Hematopoietic multipotent progenitor cell (in vitro differentiated cells): Measurements from ENCODE around the gene PNPLA2. TPM values are rescaled to one million over a fixed set of nuclear protein-coding genes. Genes with fewer than 3 reads are reported as not detected.

Experiments used
- DNase-seq, 3 donors: peaks; one replicate each; pipeline ENCODE4 v3.0.0-alpha.2; 2011 to 2015; ENCODE audit warnings: low read depth in 2 of 3, low spot score in 2 of 3
- total RNA-seq: library from RNA; depleted of rRNA; stranded (reverse); fragments of >200 nt; gene quantifications from one replicate; pipeline ENCODE4 v1.2.3, GENCODE V29; 2012

Gene PNPLA2
- total RNA-seq, 1 donor, result 107 TPM

DNA sequence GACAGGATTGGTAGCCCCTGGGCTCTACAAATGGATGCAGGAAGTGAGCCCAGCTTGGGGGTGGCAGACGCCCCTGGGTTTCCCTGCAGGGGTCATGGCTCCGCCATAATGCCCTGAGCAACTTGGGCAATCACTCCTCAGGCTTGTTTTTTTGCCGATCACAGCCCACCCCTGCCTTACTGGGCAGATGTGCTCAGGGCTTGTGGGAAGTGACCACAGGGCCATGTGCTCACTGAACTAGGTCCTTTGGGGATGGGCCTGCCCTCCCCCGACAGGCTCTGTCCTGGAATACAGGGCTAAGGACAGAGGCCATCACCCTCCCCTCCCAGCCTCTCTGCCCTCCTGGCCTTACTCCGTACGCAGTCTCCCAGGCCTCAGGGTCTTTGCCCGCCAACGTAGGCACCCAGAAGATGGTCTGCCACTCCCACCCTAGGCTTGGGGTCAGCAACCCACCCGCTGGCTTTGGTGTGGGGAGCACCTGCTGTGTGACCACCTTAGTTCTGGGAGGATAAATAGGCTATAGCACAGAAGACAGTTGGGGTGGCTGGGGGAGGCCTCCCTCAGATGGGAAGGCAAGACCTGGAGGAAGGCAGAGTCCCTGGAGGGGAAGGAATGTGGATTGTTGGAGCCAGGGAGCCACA, 5.1 kb upstream of the PNPLA2 start:
- no peak for DNase-seq

DNA sequence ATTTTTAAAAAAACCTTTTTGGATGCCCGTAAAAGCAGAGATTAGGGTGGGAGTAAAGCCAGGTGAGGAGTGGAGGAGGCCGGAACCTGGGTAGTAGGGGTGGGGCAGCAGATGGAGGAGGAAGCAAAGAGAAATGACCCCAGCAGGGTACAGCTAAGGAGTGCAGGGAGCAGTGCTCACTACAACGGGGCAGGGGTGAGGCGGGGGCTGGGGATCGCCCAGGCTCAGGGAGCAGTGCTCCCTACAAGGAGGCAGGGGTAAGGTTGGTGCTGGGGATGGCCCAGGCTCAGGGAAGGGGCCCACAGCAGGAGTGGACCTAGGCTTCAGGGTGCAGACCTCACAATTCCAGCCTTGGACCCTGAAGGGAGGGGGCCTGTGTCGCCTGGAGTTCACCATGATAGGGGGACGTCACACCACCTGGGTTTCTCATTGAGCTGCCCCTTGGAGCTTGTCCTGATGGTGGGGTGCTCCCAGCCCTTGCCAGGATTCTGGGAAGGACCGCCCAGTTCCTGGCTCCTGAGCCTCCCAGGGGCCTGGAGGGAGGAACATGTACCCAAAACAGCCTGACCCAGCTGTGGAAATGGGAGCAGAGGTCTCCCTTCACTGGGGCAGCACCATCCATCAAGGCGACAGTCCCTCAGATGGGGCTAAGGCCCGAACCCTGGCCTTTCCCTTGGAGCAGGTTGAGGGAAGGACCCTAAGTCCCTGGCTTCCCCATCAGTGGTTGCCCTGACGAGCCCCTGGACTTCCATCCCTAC, 2.9 kb upstream of the PNPLA2 start:
- DNase-seq, result no peak

DNA sequence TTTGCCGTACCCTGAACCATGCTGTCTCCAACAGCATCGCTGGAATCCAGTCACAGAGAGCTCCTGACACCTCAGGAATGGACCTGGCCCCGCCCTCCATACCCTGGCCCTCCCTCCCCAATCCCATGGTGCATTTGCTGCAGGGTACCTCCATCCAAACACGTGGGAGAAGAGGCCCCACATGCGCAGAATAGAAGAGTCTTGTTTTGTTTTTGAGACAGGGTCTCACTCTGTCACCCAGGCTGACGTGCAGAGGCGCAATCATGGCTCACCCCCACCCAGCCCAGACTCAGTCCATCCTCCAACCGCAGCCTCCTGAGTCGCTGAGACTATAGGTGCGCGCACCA, 2.3 kb upstream of the PNPLA2 start:
- no peak for DNase-seq

DNA sequence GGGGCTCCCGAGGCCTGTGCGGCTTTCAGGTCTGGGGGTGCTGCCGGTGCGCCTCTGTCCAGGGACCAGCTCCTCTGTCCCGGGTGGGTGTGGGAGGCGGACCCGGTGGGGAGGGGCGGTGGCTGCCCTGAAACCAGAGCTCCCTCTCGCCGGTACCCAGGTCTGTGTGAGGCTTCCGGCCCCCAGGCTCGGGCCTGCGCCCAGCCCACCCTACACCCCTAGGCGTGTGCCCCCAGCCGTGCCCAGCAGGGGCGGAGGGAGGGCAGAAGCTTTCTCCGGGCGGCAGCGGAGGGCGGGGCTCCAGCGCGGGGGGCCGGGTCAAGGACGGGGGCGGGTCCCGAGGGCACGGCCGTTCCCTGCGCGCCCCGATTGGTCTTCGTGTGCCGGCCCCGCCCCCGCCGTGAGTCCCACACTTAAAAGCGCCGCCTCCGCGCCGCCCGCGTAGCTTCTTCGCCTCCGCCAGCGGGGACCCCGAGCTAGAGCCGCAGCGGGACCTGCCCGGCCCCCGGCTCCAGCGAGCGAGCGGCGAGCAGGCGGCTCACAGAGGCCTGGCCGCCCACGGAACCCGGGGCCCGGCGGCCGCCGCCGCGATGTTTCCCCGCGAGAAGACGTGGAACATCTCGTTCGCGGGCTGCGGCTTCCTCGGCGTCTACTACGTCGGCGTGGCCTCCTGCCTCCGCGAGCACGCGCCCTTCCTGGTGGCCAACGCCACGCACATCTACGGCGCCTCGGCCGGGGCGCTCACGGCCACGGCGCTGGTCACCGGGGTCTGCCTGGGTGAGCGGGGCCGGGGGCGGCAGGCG, 616 bp downstream of the PNPLA2 start:
- peak; percentile 85 to 94 (median 89) for DNase-seq

DNA sequence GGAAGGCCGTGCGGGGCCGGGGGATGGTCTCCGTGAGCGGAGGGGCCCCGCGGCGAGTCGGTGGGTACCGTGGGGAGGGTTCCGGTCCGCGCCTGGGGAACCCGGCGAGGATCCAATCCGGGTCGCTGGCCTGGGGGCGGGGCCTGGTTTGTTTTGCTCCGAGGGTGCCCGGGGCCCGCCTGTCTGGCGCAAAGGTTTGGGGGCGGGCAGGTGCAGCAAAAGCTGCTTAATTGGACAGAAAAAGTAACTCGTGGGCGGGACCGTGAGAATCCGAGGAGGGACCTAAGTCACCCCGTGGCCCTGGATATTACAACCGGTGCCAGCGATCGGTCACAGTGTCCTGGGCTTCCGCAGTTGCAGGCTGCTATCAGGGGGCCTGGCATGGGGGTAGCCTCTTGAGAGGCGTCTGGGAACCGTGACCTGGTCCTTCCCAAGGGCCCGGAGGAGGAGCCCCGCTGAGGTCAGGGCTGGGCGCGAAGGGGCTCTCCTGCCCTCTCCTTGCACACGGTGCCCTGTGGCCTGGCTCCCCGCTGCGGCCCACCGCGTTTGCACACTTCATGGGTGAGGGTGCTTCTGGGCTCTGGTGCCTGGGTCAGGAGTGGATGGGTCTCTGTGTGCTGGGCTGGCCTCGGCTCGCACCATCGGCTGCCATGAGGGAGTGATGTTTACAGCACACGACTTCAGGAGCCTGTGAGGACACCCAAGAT, 1.4 kb downstream of the PNPLA2 start:
- DNase-seq, result peak; percentile 73 to 96 (median 93)

DNA sequence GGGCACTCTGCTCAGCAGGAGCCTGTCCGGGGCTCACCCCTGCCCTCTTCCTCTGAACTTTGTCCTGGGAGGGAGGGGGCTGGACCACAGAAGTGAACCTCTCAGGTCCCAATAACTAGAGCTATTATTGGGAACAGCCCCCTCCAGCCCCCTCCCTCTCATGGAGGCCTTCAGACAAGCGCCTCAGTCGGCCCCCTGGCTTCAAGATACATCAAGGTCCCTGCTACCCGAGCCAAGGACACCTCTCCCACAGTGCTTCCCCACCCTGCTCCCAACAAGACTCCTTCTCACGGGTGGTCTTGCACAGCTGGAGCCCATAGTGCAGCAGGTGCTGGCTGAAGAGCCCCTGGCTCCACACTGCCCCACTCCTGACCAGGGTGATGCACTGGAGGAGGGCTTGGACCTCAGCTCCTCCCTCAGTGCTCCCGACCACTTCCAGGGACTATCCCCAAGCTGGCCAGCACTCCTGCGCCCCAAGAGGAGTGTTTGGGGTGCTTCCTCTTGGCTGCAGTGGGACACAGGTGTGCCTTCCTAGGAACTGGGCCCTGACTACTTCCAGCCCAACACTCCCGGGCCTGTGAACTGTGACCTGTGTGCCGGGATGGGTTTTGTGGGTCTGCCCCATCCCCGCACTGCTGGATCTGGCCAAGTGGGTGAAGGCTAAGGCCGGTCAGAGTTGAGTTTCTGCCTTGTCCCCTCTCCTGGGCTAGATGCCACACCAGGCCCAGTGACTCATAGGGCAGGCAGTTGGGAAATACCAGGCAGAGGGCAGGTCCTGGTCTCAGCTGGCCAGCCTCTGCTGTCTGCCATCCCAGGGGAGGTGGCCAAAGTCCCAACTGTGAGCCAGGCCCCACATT, 2.2 kb downstream of the PNPLA2 start:
- no peak for DNase-seq

DNA sequence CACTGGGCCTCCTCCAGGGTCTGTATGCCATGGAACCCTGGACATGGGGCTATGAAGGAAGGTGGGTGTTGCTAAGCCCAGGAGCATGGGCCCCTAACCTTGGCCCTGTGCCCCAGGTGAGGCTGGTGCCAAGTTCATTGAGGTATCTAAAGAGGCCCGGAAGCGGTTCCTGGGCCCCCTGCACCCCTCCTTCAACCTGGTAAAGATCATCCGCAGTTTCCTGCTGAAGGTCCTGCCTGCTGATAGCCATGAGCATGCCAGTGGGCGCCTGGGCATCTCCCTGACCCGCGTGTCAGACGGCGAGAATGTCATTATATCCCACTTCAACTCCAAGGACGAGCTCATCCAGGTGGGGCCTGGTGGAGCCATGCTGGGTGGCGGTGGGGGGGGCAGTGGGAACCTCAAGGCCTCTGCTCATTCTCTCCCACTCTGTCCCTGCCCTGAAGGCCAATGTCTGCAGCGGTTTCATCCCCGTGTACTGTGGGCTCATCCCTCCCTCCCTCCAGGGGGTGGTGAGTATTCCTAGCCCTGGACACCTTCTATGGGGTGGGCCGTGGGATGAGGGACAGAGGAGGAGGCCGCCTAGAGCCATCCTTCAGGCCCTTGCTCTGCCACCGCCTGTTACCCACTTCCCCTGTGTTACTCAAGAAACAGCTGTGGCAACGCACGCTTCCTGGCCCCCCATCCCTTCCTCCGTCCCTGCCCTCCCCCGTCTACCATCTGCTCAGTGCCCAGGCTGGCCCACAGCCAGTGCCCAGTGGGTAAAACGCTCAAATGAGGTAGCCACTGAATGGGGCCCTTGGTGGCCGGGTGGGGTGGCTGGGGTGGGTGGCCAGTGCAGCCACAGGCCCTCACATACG, 3.0 kb downstream of the PNPLA2 start:
- peak in 1 of 3 donors; percentile 58 for DNase-seq

DNA sequence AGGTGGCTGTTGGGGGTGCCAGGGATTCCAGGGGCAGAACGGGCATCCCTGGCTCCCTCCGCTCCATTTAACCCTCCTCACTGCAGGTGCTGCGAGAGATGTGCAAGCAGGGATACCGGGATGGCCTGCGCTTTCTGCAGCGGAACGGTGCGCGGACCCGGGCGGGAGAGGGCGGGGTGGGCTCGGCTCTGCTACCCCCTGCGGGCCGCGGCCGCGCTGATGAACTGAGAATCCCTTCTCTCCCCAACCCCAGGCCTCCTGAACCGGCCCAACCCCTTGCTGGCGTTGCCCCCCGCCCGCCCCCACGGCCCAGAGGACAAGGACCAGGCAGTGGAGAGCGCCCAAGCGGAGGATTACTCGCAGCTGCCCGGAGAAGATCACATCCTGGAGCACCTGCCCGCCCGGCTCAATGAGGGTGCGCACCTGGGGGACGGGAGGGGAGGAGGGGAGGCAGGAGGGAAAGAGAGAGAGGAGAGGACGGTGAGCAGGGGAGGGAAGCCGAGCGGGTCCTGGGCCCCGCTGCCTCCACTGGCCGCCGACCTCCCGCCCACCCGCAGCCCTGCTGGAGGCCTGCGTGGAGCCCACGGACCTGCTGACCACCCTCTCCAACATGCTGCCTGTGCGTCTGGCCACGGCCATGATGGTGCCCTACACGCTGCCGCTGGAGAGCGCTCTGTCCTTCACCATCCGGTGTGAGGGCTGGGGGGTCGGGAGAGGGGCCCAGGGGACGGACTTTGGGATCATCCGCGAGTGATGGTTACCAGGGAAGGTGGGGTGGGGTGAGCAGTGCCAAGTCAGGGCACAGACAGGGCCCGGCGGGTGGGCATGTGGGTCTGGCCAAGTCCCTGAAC, 5.0 kb downstream of the PNPLA2 start:
- no peak for DNase-seq

DNA sequence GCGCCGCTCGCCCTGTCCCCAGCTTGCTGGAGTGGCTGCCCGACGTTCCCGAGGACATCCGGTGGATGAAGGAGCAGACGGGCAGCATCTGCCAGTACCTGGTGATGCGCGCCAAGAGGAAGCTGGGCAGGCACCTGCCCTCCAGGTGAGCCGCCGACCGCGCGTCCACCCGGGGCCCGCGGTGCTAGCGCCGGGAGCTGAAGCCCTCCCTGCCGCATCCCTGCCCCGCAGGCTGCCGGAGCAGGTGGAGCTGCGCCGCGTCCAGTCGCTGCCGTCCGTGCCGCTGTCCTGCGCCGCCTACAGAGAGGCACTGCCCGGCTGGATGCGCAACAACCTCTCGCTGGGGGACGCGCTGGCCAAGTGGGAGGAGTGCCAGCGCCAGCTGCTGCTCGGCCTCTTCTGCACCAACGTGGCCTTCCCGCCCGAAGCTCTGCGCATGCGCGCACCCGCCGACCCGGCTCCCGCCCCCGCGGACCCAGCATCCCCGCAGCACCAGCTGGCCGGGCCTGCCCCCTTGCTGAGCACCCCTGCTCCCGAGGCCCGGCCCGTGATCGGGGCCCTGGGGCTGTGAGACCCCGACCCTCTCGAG, 5.7 kb downstream of the PNPLA2 start:
- DNase-seq, result no peak

DNA sequence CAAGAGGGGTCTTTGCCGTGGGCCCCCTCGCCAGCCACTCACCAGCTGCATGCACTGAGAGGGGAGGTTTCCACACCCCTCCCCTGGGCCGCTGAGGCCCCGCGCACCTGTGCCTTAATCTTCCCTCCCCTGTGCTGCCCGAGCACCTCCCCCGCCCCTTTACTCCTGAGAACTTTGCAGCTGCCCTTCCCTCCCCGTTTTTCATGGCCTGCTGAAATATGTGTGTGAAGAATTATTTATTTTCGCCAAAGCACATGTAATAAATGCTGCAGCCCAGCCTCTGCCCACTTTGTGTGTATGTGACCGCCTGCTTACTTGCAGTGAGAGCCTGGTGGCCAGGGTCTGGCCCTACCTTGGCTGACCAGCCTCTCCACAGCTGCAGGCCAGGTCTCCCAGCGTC, 6.2 kb downstream of the PNPLA2 start:
- DNase-seq, result no peak

DNA sequence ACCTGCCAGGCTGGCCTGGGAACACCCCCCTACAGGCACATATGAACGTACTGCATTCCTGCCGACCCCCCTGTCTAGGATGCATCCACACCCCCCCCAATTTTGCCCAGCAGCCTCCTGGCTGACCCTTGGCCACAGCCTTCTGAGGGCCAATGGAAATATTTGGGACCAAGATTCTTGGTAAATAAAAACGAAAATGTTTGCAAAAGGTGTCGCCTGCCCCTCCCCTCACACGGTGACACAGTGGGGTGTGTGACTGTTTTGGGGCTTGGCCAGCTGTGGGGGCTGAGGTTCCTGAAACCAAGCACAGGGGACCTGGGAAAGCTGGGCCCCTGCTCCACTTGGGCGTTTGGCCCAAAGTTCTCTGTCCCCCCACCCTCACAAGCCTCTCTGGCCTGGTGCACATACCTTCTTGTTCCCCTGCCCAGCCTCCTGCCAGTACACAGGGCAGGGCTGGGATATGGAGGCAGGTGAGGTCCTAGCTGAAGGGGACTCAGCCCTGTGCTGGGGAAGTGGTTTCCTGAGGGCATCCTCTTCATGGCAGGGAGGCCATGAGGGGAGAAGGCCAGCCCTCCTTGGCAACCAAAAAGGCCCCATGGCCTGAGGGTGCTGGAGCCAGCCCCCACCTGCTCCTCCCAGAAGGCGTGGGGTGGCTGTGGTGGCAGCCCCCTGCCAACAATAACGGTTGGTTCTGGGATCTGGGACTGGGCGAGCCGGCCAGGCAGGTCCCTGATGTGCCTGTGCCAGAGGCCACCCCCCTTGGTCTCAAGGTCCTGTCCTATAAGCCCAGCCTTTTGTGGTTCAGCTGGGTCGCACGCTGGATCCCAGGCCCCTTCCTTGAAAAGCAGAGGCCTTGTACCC, 6.9 kb downstream of the PNPLA2 start:
- no peak for DNase-seq

DNA sequence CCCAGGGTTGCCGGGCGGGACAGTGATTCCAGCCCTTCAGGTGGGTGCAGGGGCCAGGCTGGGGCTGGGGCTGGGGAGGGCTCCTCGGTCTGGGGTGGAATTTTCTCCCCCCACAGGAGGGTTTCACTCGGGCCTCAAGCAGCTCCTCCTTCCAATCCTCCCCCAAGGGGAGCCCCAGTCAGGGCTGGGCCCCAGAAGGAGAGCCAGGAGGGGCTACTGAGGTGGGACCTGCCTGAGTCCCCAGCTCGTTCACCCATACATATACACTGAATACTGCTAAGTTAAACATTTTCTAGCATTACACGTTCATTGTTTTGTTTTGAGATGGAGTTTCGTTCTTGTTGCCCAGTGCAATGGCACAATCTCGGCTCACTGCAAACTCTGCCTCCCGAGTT, 7.5 kb downstream of the PNPLA2 start:
- no peak for DNase-seq

DNA sequence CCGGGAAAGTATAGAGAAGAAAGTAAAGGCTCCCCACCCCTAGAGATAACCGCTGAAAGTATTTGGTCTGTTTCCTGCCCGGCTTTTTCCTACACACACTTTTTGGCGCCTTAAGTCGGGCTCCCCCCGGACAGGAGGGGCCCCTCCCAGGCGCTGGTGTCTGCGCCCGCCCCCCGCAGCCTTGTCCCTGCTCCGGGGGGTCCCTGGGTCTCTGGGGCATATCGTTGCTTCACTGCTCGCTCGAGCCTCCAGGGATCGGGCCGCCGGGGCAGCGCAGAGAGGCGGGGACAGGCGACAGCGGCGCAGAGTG, 8.1 kb downstream of the PNPLA2 start:
- no peak for DNase-seq

DNA sequence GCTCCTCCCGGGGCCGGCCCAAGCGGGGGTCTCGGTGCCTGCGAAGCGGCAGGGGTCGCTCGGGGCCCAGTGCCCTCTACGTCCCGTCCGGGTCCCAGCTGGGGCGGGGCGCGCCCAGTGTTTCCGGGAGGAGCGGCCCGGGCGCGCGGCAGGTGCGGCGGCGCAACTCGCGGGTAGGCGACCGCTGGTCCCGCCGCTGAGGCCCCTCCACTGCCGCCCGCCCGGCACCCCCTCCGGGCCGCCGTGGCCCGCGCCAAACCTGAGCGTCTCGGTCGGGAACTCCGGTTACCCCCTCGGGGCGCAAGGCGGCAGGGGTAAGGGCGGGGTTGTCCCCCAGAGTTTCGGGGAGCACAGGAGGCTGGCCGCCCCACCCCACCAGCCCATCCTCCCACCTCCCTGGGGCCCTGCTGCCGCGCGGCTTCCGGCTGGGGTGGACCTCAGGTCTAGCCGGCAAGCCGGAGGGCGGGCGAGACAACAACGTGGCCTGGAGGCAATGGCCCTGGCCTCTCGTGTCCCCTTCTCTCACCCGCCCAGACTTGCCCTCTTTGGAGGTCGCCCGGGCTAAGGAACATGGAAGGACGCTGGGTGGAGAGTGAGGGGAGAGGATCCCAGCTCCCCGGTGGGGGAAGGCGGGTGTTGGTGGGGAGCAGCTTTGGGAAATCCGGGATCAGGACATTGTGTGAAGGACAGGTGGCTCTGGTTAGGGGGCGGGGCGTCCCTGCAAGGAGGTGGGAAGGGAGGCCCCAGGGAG, 8.6 kb downstream of the PNPLA2 start:
- no peak for DNase-seq

DNA sequence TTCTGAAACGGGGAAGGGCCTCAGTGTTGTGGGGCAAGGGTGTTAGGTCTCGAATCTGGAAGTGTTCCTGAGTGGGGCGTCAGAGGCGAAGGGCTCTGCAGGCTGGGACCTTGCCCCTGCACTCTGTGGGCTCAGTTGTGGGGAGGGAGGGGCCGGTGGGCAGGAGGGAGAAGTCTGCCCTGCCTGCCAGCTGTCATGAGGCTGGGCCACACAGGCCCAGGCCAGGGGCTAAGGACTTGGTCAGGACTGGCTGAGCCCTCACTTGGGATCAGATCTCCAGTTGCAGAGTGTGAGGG, 9.1 kb downstream of the PNPLA2 start, which contains the start of gene CRACR2B:
Gene CRACR2B (plus strand): TSS at position 23 of the 296 bp plus-strand sequence. CDS start 689 bp downstream, outside the sequence.
- no peak for DNase-seq

DNA sequence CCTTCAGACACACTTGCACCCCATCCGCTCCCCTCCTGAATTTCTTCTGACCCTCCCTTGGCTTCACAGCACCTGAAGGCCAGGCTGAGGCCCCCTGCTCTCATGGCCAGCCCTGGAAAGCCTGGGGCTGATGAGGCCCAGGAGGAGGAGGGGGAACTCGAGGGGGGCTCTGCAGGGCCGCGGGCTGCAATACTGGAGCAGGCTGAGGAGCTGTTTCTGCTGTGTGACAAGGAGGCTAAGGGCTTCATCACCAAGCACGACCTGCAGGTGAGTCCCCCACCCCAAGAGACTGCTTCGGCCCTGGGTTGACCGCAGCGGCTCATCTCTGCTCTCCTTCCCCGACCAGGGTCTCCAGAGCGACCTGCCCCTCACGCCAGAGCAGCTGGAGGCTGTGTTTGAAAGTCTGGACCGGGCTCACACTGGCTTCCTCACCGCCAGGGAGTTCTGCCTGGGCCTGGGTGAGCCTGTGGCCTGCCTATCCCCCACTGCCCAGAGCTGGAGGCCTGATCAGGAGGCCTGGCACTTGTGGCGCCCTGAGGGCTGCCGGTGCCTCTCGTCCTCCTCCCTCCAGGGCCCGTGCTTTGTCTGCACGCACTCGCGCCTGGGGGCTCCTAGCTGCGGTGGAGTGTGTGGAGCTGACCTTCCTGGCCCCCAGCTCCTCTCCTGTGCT, 9.9 kb downstream of the PNPLA2 start:
- DNase-seq, result no peak
